Epithelial cell of proximal tubule (primary cell): Measurements from ENCODE around the gene LYRM1. TPM values are rescaled to one million over a fixed set of nuclear protein-coding genes. Genes with fewer than 3 reads are reported as not detected.
"Not testable (repeated sequence)": the region's sequence is repeated elsewhere in the genome, so short reads cannot be mapped to it uniquely, and the experiment has no call there.

Experiments used
- DNase-seq: peaks from one replicate; pipeline ENCODE4 v3.0.0-alpha.2; 2011; ENCODE audit warnings: low read depth
- H3K4me3 ChIP-seq: 2 replicates; pipeline ENCODE4 v1.5.1; 2011; ENCODE audit warnings: low read depth, mild to moderate bottlenecking, low read length
- total RNA-seq: library from RNA; depleted of rRNA; stranded (reverse); fragments of >200 nt; gene quantifications from 2 replicates; pipeline ENCODE4 v1.2.3, GENCODE V29; 2015
- TF ChIP-seq, protein P1 (sequence below): conservative IDR thresholded peaks from 2 replicates; pipeline ENCODE4 v1.5.1; 2012; ENCODE audit warnings: low read depth, mild to moderate bottlenecking, low read length

The LYRM1 gene
- total RNA-seq, 1 donor from 2014 or later, result 23.8 TPM

DNA sequence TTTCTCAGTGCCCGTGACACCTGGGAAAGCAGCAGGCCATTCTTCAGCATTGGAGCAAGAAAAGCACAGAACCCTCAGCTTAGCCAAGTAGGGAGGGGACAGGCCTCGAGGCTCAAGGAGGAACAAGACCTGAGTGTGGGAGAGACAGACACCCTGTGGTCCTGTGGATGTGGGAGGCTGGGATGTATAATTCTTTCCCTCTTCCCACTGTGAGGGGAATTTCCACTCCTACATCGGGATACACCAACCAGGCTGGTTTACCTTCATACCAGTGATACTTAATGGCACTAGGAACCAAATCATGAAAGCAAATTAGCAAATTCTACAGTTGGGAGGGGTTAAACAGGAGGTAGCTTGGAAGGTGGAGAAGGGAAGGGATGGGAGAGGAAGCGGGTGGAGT, 41.7 kb downstream of the LYRM1 start:
- H3K4me3 ChIP-seq, result no peak overlapping the region
- DNase-seq, result no peak
- TF ChIP-seq, protein P1, sequence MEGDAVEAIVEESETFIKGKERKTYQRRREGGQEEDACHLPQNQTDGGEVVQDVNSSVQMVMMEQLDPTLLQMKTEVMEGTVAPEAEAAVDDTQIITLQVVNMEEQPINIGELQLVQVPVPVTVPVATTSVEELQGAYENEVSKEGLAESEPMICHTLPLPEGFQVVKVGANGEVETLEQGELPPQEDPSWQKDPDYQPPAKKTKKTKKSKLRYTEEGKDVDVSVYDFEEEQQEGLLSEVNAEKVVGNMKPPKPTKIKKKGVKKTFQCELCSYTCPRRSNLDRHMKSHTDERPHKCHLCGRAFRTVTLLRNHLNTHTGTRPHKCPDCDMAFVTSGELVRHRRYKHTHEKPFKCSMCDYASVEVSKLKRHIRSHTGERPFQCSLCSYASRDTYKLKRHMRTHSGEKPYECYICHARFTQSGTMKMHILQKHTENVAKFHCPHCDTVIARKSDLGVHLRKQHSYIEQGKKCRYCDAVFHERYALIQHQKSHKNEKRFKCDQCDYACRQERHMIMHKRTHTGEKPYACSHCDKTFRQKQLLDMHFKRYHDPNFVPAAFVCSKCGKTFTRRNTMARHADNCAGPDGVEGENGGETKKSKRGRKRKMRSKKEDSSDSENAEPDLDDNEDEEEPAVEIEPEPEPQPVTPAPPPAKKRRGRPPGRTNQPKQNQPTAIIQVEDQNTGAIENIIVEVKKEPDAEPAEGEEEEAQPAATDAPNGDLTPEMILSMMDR, result no peak

- DNase-seq, result no peak
- TF ChIP-seq, protein P1, result peak; percentile 16
- H3K4me3 ChIP-seq, result no peak overlapping the region
Observed at GRCh38 chr16:20944861-20945574, 44.4 kb downstream of the LYRM1 start.

DNA sequence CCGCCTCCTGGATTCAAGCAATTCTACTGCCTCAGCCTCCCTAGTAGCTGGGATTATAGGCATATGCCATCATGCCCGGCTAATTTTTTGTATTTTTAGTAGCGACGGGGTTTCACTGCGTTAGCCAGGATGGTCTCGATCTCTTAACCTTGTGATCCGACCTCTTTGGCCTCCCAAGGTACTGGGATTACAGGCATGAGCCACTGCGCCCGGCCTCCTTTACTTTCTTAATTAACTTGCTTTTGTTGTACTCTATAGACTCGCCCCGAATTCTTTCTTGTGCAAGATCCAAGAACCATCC, 45.0 kb downstream of the LYRM1 start:
- DNase-seq, result not testable (repeated sequence)

GRCh38 chr16:20946015-20946629, 45.6 kb downstream of the LYRM1 start:
- no peak overlapping the region for H3K4me3 ChIP-seq
- DNase-seq, result no peak
- TF ChIP-seq, protein P1, result no peak

More for the DNA sequence above, 45.0 kb downstream of the LYRM1 start:
- not testable (repeated sequence) for H3K4me3 ChIP-seq

DNA sequence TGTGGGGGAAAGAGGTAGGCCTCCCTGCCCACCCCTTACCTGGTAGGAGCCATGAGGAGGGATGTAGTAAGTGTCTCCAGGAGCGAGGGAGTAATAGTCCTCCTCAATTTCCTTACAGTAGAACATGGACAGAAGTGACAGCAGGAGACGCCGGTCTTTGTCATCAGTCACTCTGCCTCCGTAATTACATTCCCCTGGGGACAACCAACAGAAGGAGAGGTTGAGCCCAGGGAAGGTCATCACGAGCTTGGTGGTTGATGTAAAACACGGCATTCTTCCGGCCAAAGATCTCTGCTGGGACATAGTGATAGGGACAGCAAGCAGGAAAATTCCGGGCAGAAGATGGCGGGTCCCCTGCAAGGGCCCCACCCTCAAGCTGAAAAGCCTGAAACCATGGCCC, 47.9 kb downstream of the LYRM1 start:
- TF ChIP-seq, protein P1, result no peak
- no peak for DNase-seq

DNA sequence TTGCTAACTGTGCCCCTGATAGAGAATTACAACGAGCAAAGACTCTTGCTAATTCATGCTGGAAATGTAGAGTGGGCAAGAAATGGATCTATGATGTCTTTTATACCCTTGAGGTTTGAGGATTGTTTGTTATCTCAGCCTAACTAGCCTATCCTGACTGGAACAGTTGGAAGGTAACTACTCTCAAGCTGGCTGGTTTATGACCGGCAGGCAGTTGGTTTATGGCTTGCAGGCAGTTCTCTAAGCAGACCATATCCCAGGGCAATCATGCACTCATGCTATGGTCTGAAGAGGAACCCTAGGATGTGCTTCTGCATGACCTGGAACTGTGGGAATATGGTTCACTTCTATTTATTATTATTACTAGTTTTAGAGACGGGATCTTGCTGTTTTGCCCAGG, 49.1 kb downstream of the LYRM1 start:
- DNase-seq, result no peak
- TF ChIP-seq, protein P1, result no peak
- H3K4me3 ChIP-seq, result no peak overlapping the region

More for the DNA sequence above, 47.9 kb downstream of the LYRM1 start:
- no peak overlapping the region for H3K4me3 ChIP-seq

- DNase-seq, result no peak
- no peak overlapping the region for H3K4me3 ChIP-seq
- TF ChIP-seq, protein P1, result no peak
Observed at GRCh38 chr16:20950294-20950693, 49.7 kb downstream of the LYRM1 start.
